BE2C (cell line): ENCODE results near the gene NRXN2.
"Not testable (repeated sequence)": the region's sequence is repeated elsewhere in the genome, so short reads cannot be mapped to it uniquely, and the experiment has no call there.

ENCODE experiments used
- DNase-seq: peaks from one replicate; pipeline ENCODE4 v3.0.0-alpha.2; 2020
- H3K27me3 ChIP-seq: fragments of 250-450 bp; sonication (Bioruptor Pico); 2 replicates; pipeline ENCODE4 v1.5.1; 2020; ENCODE audit warnings: mild to moderate bottlenecking
- H3K36me3 ChIP-seq: fragments of 250-450 bp; sonication (Bioruptor Pico); 2 replicates; pipeline ENCODE4 v1.5.1; 2020; ENCODE audit warnings: mild to moderate bottlenecking
- H3K4me1 ChIP-seq: fragments of 250-450 bp; sonication (Bioruptor Pico); 2 replicates; pipeline ENCODE4 v1.5.1; 2020
- H3K4me3 ChIP-seq: 2 replicates; pipeline ENCODE4 v1.5.1; 2011; ENCODE audit warnings: low read depth, low read length
- H3K9me3 ChIP-seq: fragments of 250-450 bp; sonication (Bioruptor Pico); 2 replicates; pipeline ENCODE4 v1.5.1; 2020
- CTCF ChIP-seq: IDR thresholded peaks from 2 replicates; pipeline ENCODE4 v1.5.1; 2012; ENCODE audit warnings: mild to moderate bottlenecking, low read depth, low read length

NRXN2 gene

GRCh38 chr11:64705501-64705900 lies 17.5 kb downstream of the NRXN2 start:
- Histone ChIP-seq H3K4me3 (no peak overlapping the region), H3K4me1 (no peaks in the 10 kb centered on the region), H3K27me3 (no peaks in the 10 kb centered on the region), H3K36me3 (no peaks in the 10 kb centered on the region), H3K9me3 (no peaks in the 10 kb centered on the region)
- DNase-seq, result no peak
- no peak for TF ChIP-seq CTCF

GRCh38 chr11:64703048-64703447 lies 19.9 kb downstream of the NRXN2 start:
- no peak for TF ChIP-seq CTCF
- no peaks in the 10 kb centered on the region for H3K36me3 ChIP-seq
- no peaks in the 10 kb centered on the region for H3K9me3 ChIP-seq
- H3K27me3 ChIP-seq, result no peaks in the 10 kb centered on the region
- H3K4me3 ChIP-seq, result no peak overlapping the region
- no peak for DNase-seq
- no peaks in the 10 kb centered on the region for H3K4me1 ChIP-seq

GRCh38 chr11:64701956-64702355 lies 21.0 kb downstream of the NRXN2 start:
- not testable (repeated sequence) for H3K27me3 ChIP-seq, H3K9me3 ChIP-seq, H3K36me3 ChIP-seq, H3K4me3 ChIP-seq, H3K4me1 ChIP-seq, DNase-seq

- Histone ChIP-seq H3K4me1 (peaks cover 9% of the 10 kb centered on the region), H3K4me3 (no peak overlapping the region), H3K27me3 (no peaks in the 10 kb centered on the region), H3K9me3 (no peaks in the 10 kb centered on the region), H3K36me3 (no peaks in the 10 kb centered on the region)
- TF ChIP-seq CTCF, result no peak
- DNase-seq, result no peak
These were observed 24.6 kb downstream of the NRXN2 start for GRCh38 chr11:64698427-64698826.

GRCh38 chr11:64697663-64698375 lies 25.2 kb downstream of the NRXN2 start:
- DNase-seq, result no peak
- Histone ChIP-seq H3K4me1 (peaks cover 9% of the 10 kb centered on the region), H3K4me3 (no peak overlapping the region), H3K36me3 (no peaks in the 10 kb centered on the region), H3K9me3 (no peaks in the 10 kb centered on the region), H3K27me3 (no peaks in the 10 kb centered on the region)
- no peak for TF ChIP-seq CTCF

- H3K36me3 ChIP-seq, result no peaks in the 10 kb centered on the region
- H3K27me3 ChIP-seq, result no peaks in the 10 kb centered on the region
- no peak for DNase-seq
- peaks cover 9% of the 10 kb centered on the region for H3K4me1 ChIP-seq
- H3K9me3 ChIP-seq, result no peaks in the 10 kb centered on the region
- no peak overlapping the region for H3K4me3 ChIP-seq
- no peak for TF ChIP-seq CTCF
These were observed 27.0 kb downstream of the NRXN2 start for GRCh38 chr11:64696045-64696444.
